GM21381 (cell line): Measurements from ENCODE around the gene TKFC.
"Not testable (repeated sequence)": the region's sequence is repeated elsewhere in the genome, so short reads cannot be mapped to it uniquely, and the experiment has no call there.

Source experiments
- ATAC-seq: cut with Tn5 transposase; IDR thresholded peaks from one replicate; pipeline ENCODE4 v1.9.1; 2021; ENCODE audit warnings: mild to moderate bottlenecking, moderate library complexity; ENCODE audit not compliant: unreplicated experiment

The TKFC gene

DNA sequence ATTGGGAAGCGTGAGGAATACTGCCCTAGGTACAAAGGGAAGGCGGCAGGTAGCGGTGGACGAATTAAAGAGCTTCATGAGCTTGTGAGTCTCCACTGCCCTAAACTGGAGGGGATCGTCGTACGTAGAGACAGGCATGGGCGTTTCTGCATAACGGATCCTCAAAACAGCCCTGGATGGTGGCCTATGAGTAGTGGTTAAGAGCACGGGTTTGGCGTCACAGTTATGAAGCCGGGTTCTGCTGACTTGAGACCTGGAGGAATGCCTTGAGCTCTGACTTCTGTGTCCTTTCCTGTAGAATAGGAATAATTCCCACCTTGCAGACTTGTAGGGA is 29.5 kb downstream of the TKFC start:
- ATAC-seq: no peak

DNA sequence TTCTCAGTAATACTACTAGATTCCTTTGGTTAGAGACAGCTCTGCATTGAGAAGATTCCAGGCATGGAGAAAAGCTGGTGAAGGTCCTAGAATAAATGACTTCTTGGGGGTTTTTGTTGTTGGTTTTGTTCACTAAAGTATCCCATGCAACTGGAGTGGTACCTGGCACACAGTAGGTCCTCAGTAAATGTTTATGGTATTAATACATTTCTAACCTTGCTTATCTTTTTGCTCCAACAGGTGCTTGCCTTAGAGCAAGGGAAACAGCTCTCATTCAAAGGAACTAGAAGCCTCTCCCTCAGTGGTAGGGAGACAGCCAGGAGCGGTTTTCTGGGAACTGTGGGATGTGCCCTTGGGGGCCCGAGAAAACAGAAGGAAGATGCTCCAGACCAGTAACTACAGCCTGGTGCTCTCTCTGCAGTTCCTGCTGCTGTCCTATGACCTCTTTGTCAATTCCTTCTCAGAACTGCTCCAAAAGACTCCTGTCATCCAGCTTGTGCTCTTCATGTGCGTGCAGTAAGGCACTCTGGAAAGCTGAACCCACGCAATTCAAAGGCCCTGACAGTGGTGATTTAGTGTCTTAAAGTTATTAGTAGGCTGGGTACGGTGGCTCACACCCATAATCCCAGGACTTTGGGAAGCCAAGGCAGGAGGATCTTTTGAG is 31.1 kb downstream of the TKFC start:
- ATAC-seq: no peak

DNA sequence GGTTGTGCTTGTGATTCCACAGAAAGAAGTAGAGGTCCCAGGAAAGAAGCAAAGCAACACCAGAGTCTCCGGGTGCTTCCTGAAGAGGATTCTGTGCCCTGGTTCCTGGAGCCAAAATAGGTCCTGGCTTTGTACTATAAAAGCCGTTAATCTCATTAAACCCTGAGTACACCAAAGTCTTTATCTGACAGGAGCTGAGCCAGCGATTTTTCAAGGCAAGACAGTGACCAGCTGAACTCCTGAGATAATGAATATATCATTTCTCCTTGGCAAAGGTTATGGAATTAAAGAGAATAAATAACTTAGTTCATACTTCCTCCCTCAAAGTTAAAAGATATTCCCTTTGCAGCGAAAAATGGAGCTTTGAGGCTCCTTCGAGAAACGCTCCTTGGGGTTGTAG is 34.4 kb downstream of the TKFC start:
- no peak for ATAC-seq

DNA sequence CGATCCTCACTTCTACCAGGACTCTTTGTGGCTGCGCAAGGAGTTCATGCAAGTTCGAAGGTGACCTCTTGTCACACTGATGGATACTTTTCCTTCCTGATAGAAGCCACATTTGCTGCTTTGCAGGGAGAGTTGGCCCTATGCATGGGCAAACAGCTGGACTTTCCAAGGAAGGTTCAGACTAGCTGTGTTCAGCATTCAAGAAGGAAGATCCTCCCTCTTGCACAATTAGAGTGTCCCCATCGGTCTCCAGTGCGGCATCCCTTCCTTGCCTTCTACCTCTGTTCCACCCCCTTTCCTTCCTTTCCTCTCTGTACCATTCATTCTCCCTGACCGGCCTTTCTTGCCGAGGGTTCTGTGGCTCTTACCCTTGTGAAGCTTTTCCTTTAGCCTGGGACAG is 35.6 kb downstream of the TKFC start:
- ATAC-seq: no peak

DNA sequence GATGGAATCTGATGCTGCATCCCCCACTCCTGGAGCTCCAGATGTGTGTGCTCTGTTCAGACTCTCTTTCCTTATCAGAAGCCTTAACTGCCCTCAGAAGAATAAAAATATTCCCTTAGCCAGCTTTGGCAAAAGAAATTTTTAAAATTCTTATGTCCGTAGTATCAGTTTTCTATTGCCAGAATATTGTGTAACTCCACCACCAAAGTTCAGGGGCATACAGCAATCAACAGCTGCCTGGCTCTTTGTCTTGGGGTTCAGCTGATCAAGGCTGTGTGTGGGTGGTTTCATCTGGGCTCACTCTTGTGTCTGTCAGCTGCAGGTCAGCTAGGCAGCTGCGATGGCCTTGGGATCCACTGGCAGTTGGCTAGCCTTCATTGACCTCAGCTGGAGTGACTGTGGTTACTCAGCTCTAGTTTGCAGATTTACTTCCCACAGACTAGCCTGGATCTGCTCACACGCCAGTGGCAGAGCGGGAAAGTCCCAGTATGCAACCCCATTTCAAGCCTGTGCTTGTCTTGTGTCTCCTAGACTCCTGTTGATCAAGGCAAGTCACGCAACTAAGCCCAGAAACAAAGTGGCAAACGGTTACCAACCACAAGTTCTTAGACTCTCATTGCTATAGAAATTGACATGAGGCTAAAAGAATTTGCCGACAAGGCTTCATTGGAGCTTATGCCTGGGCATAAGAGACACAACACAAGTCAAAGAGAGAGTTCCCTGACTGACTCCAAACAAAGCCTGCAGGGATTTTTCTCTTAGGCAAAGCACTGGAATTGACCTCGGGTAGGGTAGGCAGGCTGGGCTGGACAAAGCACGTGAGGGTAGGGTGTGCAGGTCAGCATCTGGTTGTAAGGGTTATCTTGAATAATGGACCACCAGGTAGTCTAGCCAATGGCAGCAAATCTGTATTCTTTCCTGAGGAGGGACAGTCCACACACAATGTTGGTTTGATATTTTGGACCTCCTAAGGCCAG is 36.6 kb downstream of the TKFC start:
- ATAC-seq: no peak

DNA sequence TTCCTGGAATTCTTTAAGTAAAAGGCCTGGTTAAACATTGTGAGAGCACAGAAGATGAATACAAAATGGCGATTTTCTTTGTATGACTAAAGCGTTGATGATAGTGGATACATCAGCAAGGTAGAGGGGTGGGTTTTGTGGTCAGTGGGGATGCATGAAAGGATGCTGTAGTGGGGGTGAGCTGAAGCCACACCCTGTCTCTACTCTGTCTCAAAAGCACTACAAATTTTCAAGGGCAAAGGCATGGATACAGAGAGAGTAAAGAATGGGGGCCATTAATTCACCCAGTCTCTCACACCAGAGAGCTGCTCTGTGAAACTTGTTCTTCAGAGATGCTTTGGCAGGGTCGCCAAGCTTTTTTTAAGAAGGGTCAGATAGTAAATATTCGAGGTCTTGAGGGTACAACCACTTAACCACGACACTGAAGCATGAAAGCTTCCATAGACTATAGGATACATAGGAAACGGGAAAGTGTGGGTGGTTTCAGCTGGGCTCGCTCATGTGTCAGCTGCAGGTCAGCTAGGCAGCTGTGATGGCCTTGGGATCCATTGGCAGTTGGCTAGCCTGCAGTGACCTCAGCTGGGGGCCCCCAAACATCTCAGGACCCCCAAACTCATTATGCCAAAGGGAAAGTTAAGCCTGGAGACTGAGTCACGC is 37.4 kb downstream of the TKFC start:
- ATAC-seq: no peak

DNA sequence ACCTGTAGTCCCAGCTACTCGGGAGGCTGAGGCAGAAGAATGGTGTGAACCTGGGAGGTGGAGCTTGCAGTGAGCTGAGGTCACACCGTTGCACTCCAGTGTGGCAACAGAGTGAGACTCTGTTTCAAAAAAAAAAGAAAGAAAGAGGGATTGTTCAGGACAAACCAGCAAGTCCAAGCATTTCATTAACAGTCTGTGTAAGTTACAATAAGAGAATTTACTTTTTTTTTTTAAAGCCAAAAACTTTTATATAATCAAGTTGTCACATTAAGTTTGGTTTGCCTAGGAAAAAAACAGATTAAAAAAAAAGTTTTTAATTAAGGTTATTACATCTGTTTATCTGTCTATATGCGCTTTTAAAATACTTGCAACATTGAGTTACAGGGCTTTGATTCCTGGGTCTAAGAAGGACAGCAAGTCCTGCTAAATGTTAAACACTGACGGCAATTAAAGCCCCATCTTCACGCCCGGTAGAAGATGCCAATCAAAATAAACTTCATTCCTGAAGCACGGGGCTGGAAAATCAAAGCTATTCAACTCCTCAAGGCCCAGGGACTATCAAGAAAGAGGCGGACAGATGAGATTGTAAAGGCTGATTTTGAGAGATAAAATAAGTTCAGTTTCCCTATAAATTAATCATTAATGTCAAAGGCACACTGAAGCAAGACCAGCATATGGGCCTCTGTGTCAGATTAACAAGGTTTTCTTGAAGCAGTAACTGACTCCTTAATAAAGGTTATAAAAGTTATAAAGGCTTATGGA is 39.8 kb downstream of the TKFC start:
- no peak for ATAC-seq

DNA sequence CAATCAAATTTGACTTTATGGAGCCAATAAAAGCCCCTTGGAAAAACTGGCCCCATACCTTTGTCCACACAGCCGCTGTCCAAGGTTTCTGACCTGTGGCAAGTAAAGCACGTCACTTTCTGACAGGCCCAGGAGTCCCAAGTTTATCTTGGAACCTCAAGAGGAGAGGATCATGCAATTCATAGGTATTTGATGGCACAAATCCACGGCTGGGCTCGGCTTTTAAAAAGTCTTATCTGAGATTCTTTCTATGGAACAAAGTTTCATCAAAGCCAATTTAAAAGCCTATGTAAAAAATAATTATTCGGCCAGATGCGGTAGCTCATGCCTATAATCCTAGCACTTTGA is 42.7 kb downstream of the TKFC start:
- ATAC-seq: no peak

DNA sequence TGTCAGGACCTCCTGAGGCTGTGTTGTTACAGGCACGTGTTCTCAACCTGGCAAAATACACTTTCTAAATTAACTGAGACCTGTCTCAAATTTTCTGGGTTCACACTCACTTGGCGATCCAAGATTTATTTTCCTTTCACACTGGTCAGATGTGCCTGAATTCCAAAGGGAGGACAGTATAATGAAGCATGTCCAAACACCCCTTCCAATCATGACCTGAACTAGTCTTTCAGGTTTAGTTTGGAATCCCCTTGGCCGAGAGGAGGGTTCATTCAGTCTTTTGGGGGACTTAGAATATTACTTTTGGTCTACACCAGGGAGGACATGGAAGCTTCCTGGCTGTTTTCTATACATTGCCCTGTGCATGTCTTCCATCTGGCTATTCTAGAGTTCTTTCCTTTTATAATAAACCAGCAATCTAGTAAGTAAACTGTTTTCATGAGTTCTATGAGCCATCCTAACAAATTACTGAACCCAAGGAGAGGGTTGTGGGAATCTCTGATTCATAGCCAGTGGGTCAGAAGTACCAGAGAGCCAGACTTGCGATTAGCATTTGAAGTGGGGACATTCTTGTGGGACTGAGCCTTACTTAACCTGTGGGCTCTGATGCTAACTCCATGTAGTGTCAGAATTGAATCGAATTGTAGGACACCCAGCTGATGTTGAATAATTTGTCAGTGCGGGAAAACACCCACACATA is 44.6 kb downstream of the TKFC start:
- no peak for ATAC-seq

DNA sequence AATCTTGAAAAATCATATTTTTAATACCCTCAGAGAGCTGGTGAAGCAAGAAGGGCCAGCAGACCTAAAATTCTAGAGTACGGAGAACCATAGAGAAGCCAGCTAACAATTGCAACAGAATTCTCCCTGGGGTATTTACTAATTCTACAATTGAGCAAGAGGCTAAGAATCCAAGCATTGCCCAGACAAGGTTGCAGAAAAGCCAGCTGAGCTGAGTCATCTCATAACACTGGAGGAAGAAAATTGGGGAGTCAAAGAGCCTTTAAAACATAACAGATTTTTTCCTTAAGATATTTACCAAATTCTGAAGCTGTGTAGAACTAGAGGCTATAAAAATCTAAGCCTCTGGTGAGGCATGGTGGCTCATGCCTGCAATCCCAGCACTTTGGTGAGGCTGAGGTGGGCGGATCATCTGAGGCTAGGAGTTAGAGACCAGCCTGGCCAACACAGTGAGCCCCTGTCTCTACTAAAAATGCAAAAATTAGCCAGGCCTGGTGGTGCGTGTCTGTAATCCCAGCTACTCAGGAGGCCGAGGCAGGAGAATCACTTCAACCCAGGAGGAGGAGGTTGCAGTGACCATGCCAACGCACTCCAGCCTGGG is 45.8 kb downstream of the TKFC start:
- no peak for ATAC-seq

DNA sequence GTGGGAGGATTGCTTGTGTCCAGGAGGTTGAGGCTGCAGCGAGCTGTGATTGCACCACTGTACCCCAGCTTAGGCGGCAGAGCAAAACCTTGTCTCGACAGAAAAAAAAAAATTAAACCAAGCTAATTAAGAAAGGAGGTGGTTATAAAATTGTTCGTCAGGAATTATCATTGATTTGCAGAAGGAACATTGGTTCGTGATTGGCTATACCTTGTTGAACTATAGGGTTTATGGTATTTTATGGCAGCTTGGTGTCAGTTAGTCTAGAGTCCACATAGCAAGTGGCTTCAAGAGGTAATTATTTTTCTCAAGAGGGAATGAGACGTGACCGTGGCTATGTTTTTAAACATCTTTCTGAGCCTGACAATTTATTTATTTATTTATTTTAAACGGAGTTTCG is 47.9 kb downstream of the TKFC start:
- no peak for ATAC-seq

DNA sequence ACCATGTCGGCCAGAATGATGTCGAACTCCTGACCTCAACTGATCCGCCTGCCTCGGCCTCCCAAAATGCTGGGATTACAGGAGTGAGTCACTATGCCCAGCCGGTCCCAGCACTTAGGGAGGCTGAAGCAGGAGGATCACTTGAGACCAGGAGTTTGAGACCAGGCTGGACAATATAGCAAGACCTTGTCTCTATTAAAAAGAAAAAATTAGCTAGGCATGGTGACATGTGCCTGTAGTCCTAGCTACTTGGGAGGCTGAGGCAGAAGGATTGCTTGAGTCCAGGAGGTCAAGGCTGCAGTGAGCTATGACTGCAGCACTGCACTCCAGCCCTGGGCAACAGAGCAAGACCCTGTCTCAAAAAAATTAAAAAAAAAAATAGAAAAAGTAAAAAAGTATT is 50.8 kb downstream of the TKFC start:
- not testable (repeated sequence) for ATAC-seq

DNA sequence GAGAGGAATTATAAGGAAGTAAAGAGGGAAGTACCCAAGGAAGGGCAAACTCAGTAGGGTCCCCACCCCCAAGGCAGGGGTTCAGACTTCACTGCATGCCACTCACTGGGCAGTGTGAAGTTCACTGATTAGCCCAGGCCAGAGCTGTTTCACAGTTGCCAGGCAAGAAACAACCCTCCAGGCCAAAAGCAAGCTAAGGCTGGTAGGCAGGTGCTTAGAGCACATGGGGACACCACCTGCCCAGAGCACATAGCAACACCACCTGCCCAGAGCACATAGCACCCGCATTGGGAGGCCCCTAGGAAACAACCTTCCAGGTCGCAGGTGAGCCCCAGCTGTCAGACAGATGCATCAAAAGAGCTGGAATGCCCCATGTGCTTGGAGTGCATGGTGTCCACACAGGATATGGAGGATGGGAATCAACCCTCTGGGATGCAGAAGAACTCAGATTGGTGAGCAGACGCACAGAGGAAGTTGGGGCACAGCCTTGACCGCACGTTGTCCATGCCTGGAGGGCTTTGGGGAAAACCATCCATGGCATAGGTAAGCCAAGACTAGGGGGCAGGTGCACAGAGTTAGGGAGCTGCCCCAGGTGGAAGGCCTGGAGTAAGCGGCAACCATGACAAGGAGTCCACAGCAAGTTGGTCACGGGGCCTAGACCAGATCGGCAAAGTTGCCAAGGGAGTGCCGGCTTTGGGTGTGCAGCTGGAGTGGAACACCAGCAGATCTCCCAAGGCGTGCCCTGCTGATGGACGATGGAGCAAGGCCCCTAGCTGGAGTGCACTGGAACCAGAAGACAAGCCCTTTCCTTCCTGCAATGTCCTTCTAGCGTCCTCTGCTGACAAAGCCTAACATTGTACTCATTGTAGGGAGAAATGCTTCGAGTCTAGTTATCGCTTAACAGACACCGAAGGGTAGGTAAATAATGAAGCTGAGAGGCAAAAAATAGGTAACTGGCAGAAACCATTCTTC is 51.5 kb downstream of the TKFC start:
- no peak for ATAC-seq

DNA sequence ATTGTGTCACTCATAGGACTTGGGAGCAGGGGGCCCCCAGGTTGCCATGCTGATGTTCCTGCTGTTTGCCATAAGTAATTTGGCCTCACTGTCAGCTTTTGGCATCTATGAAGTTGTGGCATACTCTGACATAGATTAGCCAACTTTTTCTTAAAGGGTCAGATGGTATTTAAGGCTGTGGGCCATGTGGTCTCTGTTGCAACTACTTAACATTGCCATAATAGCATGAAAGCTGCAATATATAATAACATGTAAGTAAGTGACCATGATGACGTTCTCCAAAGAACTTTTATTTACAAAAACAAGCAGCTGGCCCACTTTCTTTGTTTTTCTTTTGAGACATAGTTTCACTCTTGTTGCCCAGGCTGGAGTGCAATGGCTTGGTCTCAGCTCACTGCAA is 57.1 kb downstream of the TKFC start:
- ATAC-seq: no peak

DNA sequence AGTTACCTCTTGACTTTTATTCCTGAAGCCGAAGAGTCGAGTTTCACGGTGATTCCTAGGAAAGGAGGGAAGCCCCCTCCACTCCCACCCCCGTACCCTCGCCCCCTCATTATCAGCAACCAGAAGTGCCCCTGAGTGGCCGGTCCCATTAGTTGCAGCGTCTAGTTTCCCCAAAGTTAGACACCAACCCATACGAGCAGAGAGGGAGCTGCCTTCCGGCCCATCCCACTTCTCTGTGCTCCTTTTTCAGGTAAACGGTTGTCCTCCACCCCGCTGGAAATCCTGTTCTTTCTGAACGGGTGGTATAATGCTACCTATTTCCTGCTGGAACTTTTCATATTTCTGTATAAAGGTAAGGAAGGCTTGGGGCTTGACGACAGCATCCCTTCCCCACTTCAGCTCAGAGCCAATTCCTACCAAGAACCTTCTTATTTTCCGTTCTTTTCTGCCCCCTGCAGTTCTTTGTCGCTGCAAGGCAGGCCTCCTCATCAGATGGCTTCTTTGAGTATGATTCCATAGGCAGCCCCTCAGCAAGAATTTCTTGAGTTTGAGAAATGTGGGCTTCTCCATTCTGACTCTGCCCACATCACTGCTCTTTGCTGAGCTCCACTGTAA is 60.1 kb downstream of the TKFC start:
- no peak for ATAC-seq
